ENCODE data around the gene ATXN10. TPM values are rescaled to one million over a fixed set of nuclear protein-coding genes. Genes with fewer than 3 reads are reported as not detected.

The ATXN10 gene
- total and polyA plus RNA-seq, 2 donors (not counting 1 experiment from before 2014, with no cell fraction given) = 164 to 350 TPM

DNA sequence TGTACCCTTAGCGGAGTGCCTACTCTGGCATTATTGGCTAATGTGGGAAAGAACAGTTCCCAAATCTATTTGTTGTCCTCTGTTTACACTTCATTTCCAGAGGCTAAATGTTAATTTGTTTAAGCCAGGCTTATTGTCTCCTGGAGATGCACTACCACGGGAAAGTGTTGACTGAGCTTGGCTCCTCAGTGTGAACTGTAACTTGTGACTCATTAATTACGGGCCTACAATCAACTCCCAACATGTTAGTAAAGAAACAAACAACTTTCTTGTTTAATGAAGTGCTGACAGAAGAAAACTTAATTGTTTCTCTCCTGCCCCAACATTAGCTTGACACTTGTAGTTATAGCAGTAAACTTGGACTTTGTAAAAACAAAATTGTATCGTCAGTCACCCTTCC, 130.4 kb downstream of the ATXN10 start:
- no peaks in the 10 kb centered on the region for H3K79me2 ChIP-seq (ENCODE audit: control insufficient read depth, insufficient read depth, low read length)
- H4K20me1 ChIP-seq (ENCODE audit: control insufficient read depth, extremely low read depth, insufficient read depth, low read length) = no peaks in the 10 kb centered on the region
- no peak for DNase-seq (ENCODE audit: low read depth in 2 of 2)
- no peak overlapping the region for H3K27ac ChIP-seq (ENCODE audit: insufficient read depth, low read length)
- no peaks in the 10 kb centered on the region for H3K27me3 ChIP-seq (ENCODE audit: control insufficient read depth, insufficient read depth, low read length)
- H3K4me1 ChIP-seq (ENCODE audit: control insufficient read depth, extremely low read depth, insufficient read depth, low read length) = peaks cover 3% of the 10 kb centered on the region
- no peak for TF ChIP-seq EZH2 (IDR thresholded peaks at IDR 0.05; ENCODE audit: low read length, missing control alignments)
- TF ChIP-seq, protein P1, sequence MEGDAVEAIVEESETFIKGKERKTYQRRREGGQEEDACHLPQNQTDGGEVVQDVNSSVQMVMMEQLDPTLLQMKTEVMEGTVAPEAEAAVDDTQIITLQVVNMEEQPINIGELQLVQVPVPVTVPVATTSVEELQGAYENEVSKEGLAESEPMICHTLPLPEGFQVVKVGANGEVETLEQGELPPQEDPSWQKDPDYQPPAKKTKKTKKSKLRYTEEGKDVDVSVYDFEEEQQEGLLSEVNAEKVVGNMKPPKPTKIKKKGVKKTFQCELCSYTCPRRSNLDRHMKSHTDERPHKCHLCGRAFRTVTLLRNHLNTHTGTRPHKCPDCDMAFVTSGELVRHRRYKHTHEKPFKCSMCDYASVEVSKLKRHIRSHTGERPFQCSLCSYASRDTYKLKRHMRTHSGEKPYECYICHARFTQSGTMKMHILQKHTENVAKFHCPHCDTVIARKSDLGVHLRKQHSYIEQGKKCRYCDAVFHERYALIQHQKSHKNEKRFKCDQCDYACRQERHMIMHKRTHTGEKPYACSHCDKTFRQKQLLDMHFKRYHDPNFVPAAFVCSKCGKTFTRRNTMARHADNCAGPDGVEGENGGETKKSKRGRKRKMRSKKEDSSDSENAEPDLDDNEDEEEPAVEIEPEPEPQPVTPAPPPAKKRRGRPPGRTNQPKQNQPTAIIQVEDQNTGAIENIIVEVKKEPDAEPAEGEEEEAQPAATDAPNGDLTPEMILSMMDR (conservative IDR thresholded peaks at IDR 0.05 in 1 of 2, IDR thresholded peaks at IDR 0.05 in 1 of 2; ENCODE audit: low read depth in 1 of 2, low read length in 2 of 2) = no peak
- no peaks in the 10 kb centered on the region for H3K36me3 ChIP-seq (ENCODE audit: control insufficient read depth, insufficient read depth, low read length)
- H3K4me2 ChIP-seq (ENCODE audit: extremely low read depth, insufficient read depth, low read length) = no peak overlapping the region
- H3K4me3 ChIP-seq (replicated peaks in 1 of 4; ENCODE audit: control extremely low read depth in 1 of 4, insufficient read depth in 1 of 4, low read depth in 3 of 4, low read length in 4 of 4) = no peak overlapping the region
- no peaks in the 10 kb centered on the region for H3K9me3 ChIP-seq (ENCODE audit: control insufficient read depth, insufficient read depth, low read depth, low read length)
- no peak overlapping the region for H2AFZ ChIP-seq (ENCODE audit: low read length)
- H3K9ac ChIP-seq (ENCODE audit: insufficient read depth, low read length) = no peak overlapping the region

- Histone ChIP-seq H3K79me2 (ENCODE audit: control insufficient read depth, insufficient read depth, low read length) (no peaks in the 10 kb centered on the region), H4K20me1 (ENCODE audit: control insufficient read depth, extremely low read depth, insufficient read depth, low read length) (no peaks in the 10 kb centered on the region), H3K4me2 (ENCODE audit: extremely low read depth, insufficient read depth, low read length) (no peak overlapping the region), H3K4me1 (ENCODE audit: control insufficient read depth, extremely low read depth, insufficient read depth, low read length) (peaks cover 3% of the 10 kb centered on the region), H3K9ac (ENCODE audit: insufficient read depth, low read length) (no peak overlapping the region), H3K9me3 (ENCODE audit: control insufficient read depth, insufficient read depth, low read depth, low read length) (no peaks in the 10 kb centered on the region), H3K4me3 (replicated peaks in 1 of 4; ENCODE audit: control extremely low read depth in 1 of 4, insufficient read depth in 1 of 4, low read depth in 3 of 4, low read length in 4 of 4) (no peak overlapping the region), H3K27ac (ENCODE audit: insufficient read depth, low read length) (no peak overlapping the region), H3K27me3 (ENCODE audit: control insufficient read depth, insufficient read depth, low read length) (no peaks in the 10 kb centered on the region), H2AFZ (ENCODE audit: low read length) (no peak overlapping the region), H3K36me3 (ENCODE audit: control insufficient read depth, insufficient read depth, low read length) (no peaks in the 10 kb centered on the region)
- no peak for TF ChIP-seq EZH2 (IDR thresholded peaks at IDR 0.05; ENCODE audit: low read length, missing control alignments)
- TF ChIP-seq, protein P1 (conservative IDR thresholded peaks at IDR 0.05 in 1 of 2, IDR thresholded peaks at IDR 0.05 in 1 of 2; ENCODE audit: low read depth in 1 of 2, low read length in 2 of 2) = no peak
- peak in 1 of 2 donors; percentile 37 for DNase-seq (ENCODE audit: low read depth in 2 of 2)
Measured at GRCh38 chr22:45804319-45804985, 132.8 kb downstream of the ATXN10 start.

DNA sequence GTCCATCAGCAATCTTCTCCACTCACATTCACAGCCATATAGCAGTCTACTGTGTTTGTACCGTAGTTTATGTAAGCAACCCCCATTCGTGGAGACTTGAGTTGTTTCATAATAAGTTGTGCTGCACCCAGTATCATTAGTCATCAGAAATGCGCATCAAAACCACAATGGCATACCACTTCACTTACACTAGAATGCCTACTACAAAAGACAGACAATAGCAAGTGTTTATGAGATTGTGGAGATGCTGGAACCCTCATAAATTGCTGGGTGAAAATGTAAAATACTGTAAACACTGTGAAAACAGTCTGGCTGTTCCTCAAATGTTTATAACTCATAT, 133.3 kb downstream of the ATXN10 start:
- H3K27me3 ChIP-seq (ENCODE audit: control insufficient read depth, insufficient read depth, low read length) = no peaks in the 10 kb centered on the region
- H3K4me3 ChIP-seq (replicated peaks in 1 of 4; ENCODE audit: control extremely low read depth in 1 of 4, insufficient read depth in 1 of 4, low read depth in 3 of 4, low read length in 4 of 4) = no peak overlapping the region
- no peaks in the 10 kb centered on the region for H3K9me3 ChIP-seq (ENCODE audit: control insufficient read depth, insufficient read depth, low read depth, low read length)
- no peaks in the 10 kb centered on the region for H4K20me1 ChIP-seq (ENCODE audit: control insufficient read depth, extremely low read depth, insufficient read depth, low read length)
- DNase-seq (ENCODE audit: low read depth in 2 of 2) = peak; percentile 97 to 99
- H3K9ac ChIP-seq (ENCODE audit: insufficient read depth, low read length) = no peak overlapping the region
- H3K4me1 ChIP-seq (ENCODE audit: control insufficient read depth, extremely low read depth, insufficient read depth, low read length) = peaks cover 3% of the 10 kb centered on the region
- TF ChIP-seq, protein P1 (conservative IDR thresholded peaks at IDR 0.05 in 1 of 2, IDR thresholded peaks at IDR 0.05 in 1 of 2; ENCODE audit: low read depth in 1 of 2, low read length in 2 of 2) = no peak
- TF ChIP-seq EZH2 (IDR thresholded peaks at IDR 0.05; ENCODE audit: low read length, missing control alignments) = no peak
- no peak overlapping the region for H2AFZ ChIP-seq (ENCODE audit: low read length)
- H3K27ac ChIP-seq (ENCODE audit: insufficient read depth, low read length) = no peak overlapping the region
- no peaks in the 10 kb centered on the region for H3K36me3 ChIP-seq (ENCODE audit: control insufficient read depth, insufficient read depth, low read length)
- H3K4me2 ChIP-seq (ENCODE audit: extremely low read depth, insufficient read depth, low read length) = no peak overlapping the region
- no peaks in the 10 kb centered on the region for H3K79me2 ChIP-seq (ENCODE audit: control insufficient read depth, insufficient read depth, low read length)

All from fibroblast of lung (primary cell).